DND-41 (cell line): ENCODE data around the gene DNAJC16.

Source experiments
- CTCF ChIP-seq: IDR thresholded peaks from 2 replicates; pipeline ENCODE4 v1.5.1; 2012; ENCODE audit warnings: borderline replicate concordance, low read length, moderate library complexity, mild to moderate bottlenecking; ENCODE audit not compliant: poor library complexity, severe bottlenecking; ENCODE audit errors: extremely low read depth
- EZH2 ChIP-seq: IDR thresholded peaks from 3 replicates; pipeline ENCODE4 v1.6.1; 2012; ENCODE audit warnings: borderline replicate concordance, low read depth, mild to moderate bottlenecking, moderate library complexity, low read length, inconsistent platforms; ENCODE audit not compliant: severe bottlenecking

DNA sequence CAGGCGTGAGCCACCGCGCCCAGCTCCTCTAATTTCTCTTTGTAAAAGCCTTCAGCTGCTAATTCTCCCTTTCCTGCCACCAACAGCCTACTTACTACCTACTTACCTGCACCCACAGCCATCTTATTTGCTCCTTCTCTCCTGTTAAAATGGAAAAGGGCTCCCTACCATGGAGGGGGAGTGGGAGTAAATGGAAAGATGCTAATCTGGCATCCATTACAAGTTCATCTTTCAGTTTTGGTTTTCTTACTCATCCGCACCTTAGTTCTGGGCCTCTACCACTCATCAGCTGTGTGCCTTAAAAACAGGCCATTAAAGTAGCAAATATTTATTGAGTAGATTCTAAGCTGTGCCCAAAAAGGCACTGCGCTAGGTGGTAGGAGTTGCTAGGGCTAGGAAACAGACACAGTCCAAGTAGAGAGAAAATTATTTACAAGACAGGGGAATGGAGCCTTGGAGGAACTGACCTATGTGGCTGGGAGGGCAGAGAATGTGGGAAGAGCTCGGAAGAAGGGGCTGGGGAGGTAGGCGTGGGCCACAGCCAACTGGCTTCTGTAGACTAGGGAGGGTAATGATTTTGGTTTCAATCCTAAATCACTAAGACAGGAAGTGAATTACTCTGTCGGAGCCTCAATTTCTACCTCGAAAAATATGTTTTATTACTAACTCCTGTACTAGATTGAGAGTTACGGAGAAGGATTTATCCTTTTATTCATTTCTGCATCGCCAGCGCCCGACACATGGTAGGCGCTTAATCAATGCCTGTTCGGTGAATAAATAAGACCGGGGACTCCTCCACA lies 89.9 kb downstream of the DNAJC16 start:
- TF ChIP-seq CTCF = no peak
- no peak for TF ChIP-seq EZH2
